Fibroblast of mammary gland (primary cell): Measurements from ENCODE around the gene PRKAR2A.
A peak's percentile ranks its signal among the peaks of the same experiment; 100 is the strongest.
"Not testable (repeated sequence)": the region's sequence is repeated elsewhere in the genome, so short reads cannot be mapped to it uniquely, and the experiment has no call there.

Source experiments
- DNase-seq: peaks from one replicate; pipeline ENCODE4 v3.0.0-alpha.2; 2010; ENCODE audit warnings: low read depth
- H3K4me3 ChIP-seq: 2 replicates; pipeline ENCODE4 v1.5.1; 2011; ENCODE audit warnings: low read depth, mild to moderate bottlenecking, low read length, moderate library complexity; ENCODE audit not compliant: control insufficient read depth
- TF ChIP-seq, protein P1 (sequence below): conservative IDR thresholded peaks from 2 replicates; pipeline ENCODE4 v1.5.1; 2011; ENCODE audit warnings: low read depth, low read length, inconsistent platforms; ENCODE audit not compliant: control insufficient read depth, insufficient read depth

Gene PRKAR2A

DNA sequence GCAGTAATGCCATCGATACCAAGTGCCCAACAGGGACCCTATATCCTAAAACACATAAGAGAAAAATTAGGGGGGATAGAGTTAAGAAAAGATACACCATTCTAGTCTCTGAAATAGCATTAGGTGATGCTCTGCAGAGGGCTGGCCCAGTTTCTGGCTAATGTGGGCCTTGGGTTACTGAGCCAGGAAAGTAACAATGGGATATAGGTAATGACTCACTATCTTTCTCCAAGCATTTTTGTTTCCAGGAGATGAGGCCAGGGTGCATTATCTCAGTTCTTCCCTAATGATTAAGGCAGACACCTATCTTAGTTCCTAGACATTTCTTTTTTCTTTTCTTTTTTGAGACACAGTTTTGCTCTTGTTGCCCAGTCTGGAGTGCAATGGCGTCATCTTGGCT is 50.0 kb downstream of the PRKAR2A start:
- TF ChIP-seq, protein P1, sequence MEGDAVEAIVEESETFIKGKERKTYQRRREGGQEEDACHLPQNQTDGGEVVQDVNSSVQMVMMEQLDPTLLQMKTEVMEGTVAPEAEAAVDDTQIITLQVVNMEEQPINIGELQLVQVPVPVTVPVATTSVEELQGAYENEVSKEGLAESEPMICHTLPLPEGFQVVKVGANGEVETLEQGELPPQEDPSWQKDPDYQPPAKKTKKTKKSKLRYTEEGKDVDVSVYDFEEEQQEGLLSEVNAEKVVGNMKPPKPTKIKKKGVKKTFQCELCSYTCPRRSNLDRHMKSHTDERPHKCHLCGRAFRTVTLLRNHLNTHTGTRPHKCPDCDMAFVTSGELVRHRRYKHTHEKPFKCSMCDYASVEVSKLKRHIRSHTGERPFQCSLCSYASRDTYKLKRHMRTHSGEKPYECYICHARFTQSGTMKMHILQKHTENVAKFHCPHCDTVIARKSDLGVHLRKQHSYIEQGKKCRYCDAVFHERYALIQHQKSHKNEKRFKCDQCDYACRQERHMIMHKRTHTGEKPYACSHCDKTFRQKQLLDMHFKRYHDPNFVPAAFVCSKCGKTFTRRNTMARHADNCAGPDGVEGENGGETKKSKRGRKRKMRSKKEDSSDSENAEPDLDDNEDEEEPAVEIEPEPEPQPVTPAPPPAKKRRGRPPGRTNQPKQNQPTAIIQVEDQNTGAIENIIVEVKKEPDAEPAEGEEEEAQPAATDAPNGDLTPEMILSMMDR, result no peak
- no peak overlapping the region for H3K4me3 ChIP-seq
- DNase-seq, result no peak

DNA sequence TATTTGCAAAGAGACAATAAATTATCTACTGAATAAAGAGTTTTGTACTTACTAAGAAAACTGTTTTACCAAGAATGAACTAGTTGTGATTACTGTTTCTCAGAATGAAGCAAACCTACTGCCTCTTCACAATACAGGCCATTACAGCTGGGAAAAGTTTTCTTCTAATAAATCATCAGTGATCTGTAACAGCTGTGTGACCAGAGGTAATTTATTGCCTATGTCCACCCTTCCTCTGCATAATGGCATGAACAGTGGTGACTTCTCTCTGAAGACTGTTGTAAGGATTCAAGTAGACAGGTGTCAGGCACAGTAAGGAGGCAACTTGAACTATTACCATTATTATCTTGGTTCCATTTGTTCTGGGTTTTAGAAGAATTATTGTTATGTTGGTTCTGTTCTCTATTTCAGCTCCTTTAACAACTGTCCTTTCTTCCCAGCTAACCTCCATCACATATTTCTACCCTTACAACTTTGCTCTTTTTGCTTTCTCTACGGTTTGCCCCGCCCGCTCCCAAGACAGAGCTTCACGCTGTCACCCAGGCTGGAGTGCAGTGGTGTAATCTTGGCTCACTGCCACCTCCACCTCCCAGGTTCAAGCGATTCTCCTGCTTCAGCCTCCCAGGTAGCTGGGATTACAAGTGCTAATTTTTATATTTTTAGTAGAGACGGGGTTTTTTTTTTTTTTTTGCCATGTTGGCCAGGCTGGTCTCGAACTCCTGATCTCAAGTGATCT is 51.5 kb downstream of the PRKAR2A start:
- no peak overlapping the region for H3K4me3 ChIP-seq
- no peak for DNase-seq
- TF ChIP-seq, protein P1, result no peak

DNA sequence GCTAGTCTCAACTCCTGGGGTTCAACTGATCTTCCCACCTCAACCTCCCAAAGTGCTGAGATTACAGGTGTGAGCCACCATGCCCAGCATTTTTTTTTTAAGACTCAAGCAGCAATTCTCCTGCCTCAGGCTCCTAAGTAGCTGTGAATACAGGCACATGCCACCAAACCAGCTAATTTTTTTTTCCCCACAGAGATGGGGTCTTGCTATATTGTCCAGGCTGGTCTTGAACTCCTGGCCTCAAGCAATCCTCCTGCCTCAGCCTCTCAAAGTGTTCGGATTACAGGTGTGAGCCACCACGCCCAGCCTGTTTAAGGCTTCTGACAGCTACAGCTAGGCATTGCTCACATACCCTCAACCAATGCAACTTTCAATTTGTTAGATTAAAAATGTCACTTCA is 54.2 kb downstream of the PRKAR2A start:
- not testable (repeated sequence) for H3K4me3 ChIP-seq

DNA sequence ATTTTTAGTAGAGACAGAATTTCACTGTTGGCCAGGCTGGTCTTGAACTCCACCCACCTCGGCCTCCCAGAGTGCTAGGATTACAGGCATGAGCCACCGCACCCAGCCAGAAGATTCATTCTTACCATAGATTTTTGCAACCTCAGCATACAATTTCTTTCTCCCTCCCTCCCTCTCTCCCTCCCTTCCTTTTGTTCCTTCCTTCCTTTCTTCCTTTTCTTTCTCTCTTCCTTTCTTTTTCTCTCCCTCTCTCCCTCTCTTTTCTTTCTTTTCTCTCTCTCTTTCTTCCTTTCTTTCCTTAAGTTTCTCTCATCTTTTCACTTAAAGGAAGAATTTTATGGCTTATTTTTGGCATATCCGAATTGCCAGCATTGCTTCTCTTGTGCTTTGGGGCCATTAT is 58.0 kb downstream of the PRKAR2A start:
- TF ChIP-seq, protein P1, result no peak

More for the DNA sequence above, 54.2 kb downstream of the PRKAR2A start:
- not testable (repeated sequence) for DNase-seq

DNA sequence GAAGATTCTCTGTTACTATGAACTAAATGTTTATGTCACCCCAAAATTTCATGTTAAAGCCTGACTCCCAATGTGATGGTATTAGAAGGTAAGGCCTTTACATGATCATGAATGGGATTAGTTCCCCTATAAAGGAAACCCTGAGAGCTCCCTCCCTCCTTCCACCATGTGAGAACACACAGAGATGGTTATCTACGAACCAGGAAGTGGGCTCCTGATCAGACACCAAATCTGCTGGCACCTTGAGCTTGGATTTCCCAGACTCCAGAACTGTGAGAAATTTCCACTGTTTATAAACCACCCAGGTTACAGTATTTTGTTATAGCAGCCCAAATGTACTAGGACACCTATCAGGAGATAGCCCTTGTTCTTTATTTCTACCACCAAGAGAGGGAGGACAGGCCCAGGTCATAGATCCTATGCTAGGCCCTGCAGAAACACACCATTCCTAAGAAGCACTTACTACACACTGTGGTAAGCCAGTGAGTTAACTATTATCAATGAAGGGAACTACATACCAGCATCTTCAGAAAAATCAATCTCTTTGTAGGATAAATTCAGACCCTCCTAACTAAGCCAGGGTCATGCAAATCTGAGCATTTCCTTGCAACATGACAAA is 59.0 kb downstream of the PRKAR2A start:
- no peak for DNase-seq
- H3K4me3 ChIP-seq, result no peak overlapping the region
- TF ChIP-seq, protein P1, result no peak

More for the DNA sequence above, 58.0 kb downstream of the PRKAR2A start:
- DNase-seq, result no peak
- H3K4me3 ChIP-seq, result no peak overlapping the region

DNA sequence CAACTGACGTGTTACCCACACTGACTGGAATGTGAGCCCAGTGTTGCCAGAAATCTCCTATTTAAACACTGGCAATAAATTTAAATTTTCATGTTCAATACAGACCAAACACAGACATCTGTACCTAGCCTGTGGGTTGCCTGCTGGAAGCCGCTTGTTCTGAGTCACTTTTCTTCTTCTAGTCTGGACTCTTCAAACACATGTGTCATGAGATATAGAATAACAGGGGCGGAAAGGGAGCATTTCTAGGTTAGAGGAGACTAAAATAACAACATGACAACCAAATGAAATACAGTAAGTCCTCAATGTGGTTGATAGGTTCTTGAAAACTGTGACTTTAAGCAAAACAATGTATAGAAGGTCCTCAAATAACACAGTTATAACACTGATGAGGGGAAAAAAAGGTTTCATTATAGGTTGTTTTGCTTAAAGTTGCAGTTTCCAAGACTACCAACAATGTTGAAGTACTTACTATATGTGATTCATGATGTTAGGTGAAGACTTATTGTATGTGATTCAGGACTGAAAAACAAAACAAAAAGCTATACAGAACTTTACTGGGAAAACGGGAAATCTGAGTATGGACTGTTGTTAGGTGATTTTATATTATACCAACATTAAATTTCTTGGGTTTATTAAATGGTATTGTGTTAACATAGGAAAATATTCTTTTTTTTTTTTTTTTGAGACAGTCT is 63.1 kb downstream of the PRKAR2A start:
- peak; percentile 56 for DNase-seq
- H3K4me3 ChIP-seq, result no peak overlapping the region
- TF ChIP-seq, protein P1, result no peak

DNA sequence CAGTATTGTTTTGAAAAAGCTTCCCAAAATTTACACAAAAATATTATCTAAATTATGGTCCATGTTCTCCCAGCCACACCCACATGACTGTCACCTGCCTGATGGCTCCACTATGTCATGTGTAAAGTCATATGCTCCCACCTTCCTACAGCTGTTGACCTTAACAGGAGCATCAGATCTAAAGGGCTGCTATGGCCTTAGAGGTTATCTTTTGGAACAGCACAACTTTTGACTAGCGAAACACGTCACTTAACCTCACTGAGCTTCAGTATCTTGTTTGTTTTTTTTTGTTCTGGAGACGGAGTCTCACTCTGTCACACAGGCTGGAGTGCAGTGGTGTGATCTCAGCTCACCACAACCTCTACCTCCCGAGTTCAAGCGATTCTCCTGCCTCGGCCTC is 64.4 kb downstream of the PRKAR2A start:
- TF ChIP-seq, protein P1, result no peak
- no peak for DNase-seq
- no peak overlapping the region for H3K4me3 ChIP-seq
